ENCODE results near the gene SIX2.

SIX2 gene

DNA sequence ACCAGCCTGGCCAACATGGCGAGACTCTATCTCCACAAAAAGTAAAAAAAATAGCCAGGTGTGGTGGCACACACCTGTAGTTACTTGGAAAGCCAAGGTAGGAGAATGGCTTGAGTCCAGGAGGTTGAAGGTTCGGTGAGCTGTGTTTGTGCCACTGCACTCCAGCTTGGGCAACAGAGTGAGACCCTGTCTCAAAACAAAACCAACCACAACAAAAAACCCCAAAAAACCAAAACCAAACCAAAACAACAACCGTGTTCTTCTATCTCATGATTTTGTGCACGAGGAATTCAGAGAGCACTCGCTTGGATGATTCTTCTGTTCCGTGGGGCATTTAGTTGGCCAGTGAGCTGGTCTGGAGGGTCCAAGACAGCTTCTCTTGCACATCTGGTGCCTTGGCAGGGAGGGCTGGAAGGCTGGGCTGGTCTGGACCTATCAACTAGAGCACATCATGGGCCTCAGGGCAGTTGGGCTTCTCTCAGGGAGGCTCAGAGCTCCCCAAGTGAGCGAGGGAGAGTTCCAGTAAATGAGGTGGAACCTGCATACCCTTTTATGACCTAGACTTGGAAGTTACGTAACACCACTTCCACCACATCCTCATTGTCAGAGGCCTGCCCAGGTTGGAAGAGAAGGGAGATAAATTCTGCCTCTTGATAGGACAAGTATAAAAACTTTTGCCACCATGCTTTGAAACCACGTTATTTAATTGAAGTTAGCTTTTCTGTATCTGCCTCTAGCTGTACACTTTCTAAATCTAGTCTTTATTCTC is 25.2 kb downstream of the SIX2 start:
- H3K4me1 ChIP-seq (ENCODE audit: insufficient read depth, low read length, poor library complexity, severe bottlenecking), result no peaks in the 10 kb centered on the region
- no peaks in the 10 kb centered on the region for H3F3A ChIP-seq (ENCODE audit: low read depth)
- no peak overlapping the region for H3K9ac ChIP-seq (ENCODE audit: low read depth, low read length, poor library complexity, severe bottlenecking)
- no peak overlapping the region for H3K4me3 ChIP-seq (ENCODE audit: low read length, poor library complexity, severe bottlenecking)
- no peak overlapping the region for H2AFZ ChIP-seq (ENCODE audit: low read length)
- H3K79me2 ChIP-seq (ENCODE audit: insufficient read depth, low read length), result no peaks in the 10 kb centered on the region
- no peaks in the 10 kb centered on the region for H4K20me1 ChIP-seq (ENCODE audit: insufficient read depth, low read length, poor library complexity, severe bottlenecking)
- no peaks in the 10 kb centered on the region for H3K27me3 ChIP-seq (ENCODE audit: insufficient read depth, low read length, poor library complexity, severe bottlenecking)
- TF ChIP-seq CTCF (conservative IDR thresholded peaks at IDR 0.05; ENCODE audit: low read length) (no peak), EZH2phosphoT487 (IDR thresholded peaks at IDR 0.05; ENCODE audit: borderline replicate concordance) (no peak)
- H3K36me3 ChIP-seq (ENCODE audit: insufficient read depth, low read length), result no peaks in the 10 kb centered on the region
- no peak overlapping the region for H3K4me2 ChIP-seq (ENCODE audit: low read depth, low read length, poor library complexity, severe bottlenecking)
- H3K9me2 ChIP-seq (replicated peaks; ENCODE audit: low read depth, low read length), result no peaks in the 10 kb centered on the region
- H3K9me3 ChIP-seq (ENCODE audit: insufficient read depth, low read depth, low read length), result 0 out of 2 replicates have a peak, but pooled peaks cover 5% of the 10 kb centered on the region

DNA sequence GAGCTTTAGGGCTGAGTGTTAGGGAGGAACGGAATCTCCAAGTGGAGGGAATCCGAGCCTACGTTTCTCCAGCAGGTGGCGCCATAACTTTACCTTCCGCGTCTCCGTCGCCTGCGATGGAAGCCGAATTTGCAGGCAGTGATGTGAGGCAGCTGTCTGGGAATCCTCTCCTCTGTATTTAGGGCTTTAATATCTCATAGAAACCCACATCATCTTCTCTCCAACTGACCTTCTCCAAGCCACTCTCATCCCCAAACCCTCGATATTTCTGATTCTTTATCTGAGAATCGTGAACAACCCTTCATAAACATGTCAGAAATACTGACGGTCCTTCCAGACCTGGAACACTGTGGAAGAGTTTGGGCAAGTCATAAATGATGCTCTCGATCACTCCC is 27.5 kb downstream of the SIX2 start:
- H3K9me3 ChIP-seq (ENCODE audit: insufficient read depth, low read depth, low read length), result no peaks in the 10 kb centered on the region
- H3K4me3 ChIP-seq (ENCODE audit: low read length, poor library complexity, severe bottlenecking), result no peak overlapping the region
- peak; percentile 84 for TF ChIP-seq CTCF (conservative IDR thresholded peaks at IDR 0.05; ENCODE audit: low read length)
- TF ChIP-seq EZH2phosphoT487 (IDR thresholded peaks at IDR 0.05; ENCODE audit: borderline replicate concordance), result no peak
- H3K79me2 ChIP-seq (ENCODE audit: insufficient read depth, low read length), result no peaks in the 10 kb centered on the region
- no peaks in the 10 kb centered on the region for H3F3A ChIP-seq (ENCODE audit: low read depth)
- H3K27me3 ChIP-seq (ENCODE audit: insufficient read depth, low read length, poor library complexity, severe bottlenecking), result no peaks in the 10 kb centered on the region
- H4K20me1 ChIP-seq (ENCODE audit: insufficient read depth, low read length, poor library complexity, severe bottlenecking), result no peaks in the 10 kb centered on the region
- no peak overlapping the region for H3K4me2 ChIP-seq (ENCODE audit: low read depth, low read length, poor library complexity, severe bottlenecking)
- H3K9me2 ChIP-seq (replicated peaks; ENCODE audit: low read depth, low read length), result no peaks in the 10 kb centered on the region
- H3K36me3 ChIP-seq (ENCODE audit: insufficient read depth, low read length), result no peaks in the 10 kb centered on the region
- H2AFZ ChIP-seq (ENCODE audit: low read length), result no peak overlapping the region
- no peak overlapping the region for H3K9ac ChIP-seq (ENCODE audit: low read depth, low read length, poor library complexity, severe bottlenecking)
- no peaks in the 10 kb centered on the region for H3K4me1 ChIP-seq (ENCODE audit: insufficient read depth, low read length, poor library complexity, severe bottlenecking)

- Histone ChIP-seq H4K20me1 (ENCODE audit: insufficient read depth, low read length, poor library complexity, severe bottlenecking) (no peaks in the 10 kb centered on the region), H3K79me2 (ENCODE audit: insufficient read depth, low read length) (no peaks in the 10 kb centered on the region), H3K4me2 (ENCODE audit: low read depth, low read length, poor library complexity, severe bottlenecking) (no peak overlapping the region), H3K4me3 (ENCODE audit: low read length, poor library complexity, severe bottlenecking) (no peak overlapping the region), H2AFZ (ENCODE audit: low read length) (no peak overlapping the region), H3K9me3 (ENCODE audit: insufficient read depth, low read depth, low read length) (no peaks in the 10 kb centered on the region), H3K9ac (ENCODE audit: low read depth, low read length, poor library complexity, severe bottlenecking) (no peak overlapping the region), H3F3A (ENCODE audit: low read depth) (no peaks in the 10 kb centered on the region), H3K36me3 (ENCODE audit: insufficient read depth, low read length) (no peaks in the 10 kb centered on the region), H3K9me2 (replicated peaks; ENCODE audit: low read depth, low read length) (no peaks in the 10 kb centered on the region), H3K27me3 (ENCODE audit: insufficient read depth, low read length, poor library complexity, severe bottlenecking) (no peaks in the 10 kb centered on the region), H3K4me1 (ENCODE audit: insufficient read depth, low read length, poor library complexity, severe bottlenecking) (no peaks in the 10 kb centered on the region)
- TF ChIP-seq EZH2phosphoT487 (IDR thresholded peaks at IDR 0.05; ENCODE audit: borderline replicate concordance), result no peak
- TF ChIP-seq CTCF (conservative IDR thresholded peaks at IDR 0.05; ENCODE audit: low read length), result no peak
Observed at GRCh38 chr2:44980751-44981713, 28.2 kb downstream of the SIX2 start.
